Measurements from ENCODE around the gene PLA2G6. TPM values are rescaled to one million over a fixed set of nuclear protein-coding genes. Genes with fewer than 3 reads are reported as not detected.

The PLA2G6 gene
- total and polyA plus RNA-seq, 2 of the 8 experiments (the other 6 are each of a cell fraction or from before 2014, with no cell fraction given) = 13.2 to 21.0 TPM

DNA sequence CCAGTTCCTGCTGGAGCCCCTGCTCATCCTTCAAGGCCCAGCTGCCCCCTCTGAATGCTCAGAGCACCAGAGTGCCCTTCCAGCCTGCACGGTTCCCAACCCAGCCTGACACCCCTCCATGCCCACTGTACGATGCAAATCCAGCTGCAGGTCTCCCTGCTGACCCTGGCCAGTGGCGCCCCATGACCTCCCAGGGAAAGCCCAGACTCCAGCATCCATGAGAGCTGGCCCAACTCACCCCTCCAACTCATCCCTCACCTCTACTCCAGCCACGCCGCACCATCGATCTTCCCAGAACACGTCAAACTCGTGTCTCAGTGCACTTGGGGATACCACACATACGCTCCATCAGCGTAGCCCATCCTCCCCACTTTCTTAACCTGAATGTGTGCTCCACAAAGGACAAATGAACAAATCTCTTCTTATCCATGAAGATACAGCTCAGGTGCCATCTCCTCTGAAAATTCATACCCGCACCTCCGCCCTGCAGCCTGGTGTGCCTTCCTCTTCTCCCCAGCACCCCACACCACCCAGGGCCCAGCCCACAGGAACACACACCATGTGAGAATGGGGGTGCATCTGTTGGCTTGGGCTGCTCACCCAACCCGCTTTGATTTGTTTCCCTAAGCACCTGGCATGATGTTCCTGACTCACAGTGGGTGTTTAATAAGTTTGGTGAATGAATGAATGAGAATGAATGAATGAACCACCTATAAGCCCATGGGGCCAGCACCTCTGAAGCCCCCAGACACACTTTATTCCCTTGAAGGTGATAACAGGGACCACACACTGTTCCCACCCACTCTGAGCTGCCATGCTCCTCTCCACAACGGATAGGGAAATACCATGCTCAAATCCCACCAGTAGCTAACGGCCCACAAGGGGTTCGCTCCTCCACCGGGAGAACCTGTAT is 6.2 kb downstream of the PLA2G6 start:
- peak overlapping the region; percentile 75; the same call in 1 of the 2 replicates for H2BK12ac ChIP-seq (ENCODE audit: low read depth, low read length)
- H4K5ac ChIP-seq (ENCODE audit: insufficient read length, low read depth, low read length) = no peak overlapping the region
- H4K8ac ChIP-seq (ENCODE audit: extremely low read depth, insufficient read depth, low read length) = no peak overlapping the region; the same call in 1 of the 2 replicates
- 88% methylated on average over 17 of the region's 17 CpGs; no CpG with 5 or more reads in 1 of the 2 experiments for WGBS, 2 experiments (ENCODE audit: extremely low coverage in 1 of 2, insufficient coverage in 1 of 2, insufficient read length in 1 of 2, insufficient replicate concordance in 2 of 2, low coverage in 1 of 2, low lambda C conversion rate in 2 of 2, missing lambda C conversion rate in 1 of 2)
- no peaks in the 10 kb centered on the region for H4K20me1 ChIP-seq (replicated peaks in 1 of 2; ENCODE audit: control insufficient read depth in 1 of 2, insufficient read depth in 2 of 2, low read length in 2 of 2)
- no peak overlapping the region for H3K27ac ChIP-seq (ENCODE audit: low read depth, low read length)
- no peak overlapping the region for H3K4me3 ChIP-seq (ENCODE audit: extremely low read depth in 1 of 4, insufficient read depth in 2 of 4, low read depth in 3 of 4, low read length in 4 of 4)
- no peak for DNase-seq (ENCODE audit: low read depth in 1 of 2, low spot score in 2 of 2)
- ChIA-PET POLR2A (ENCODE audit: partially characterized antibody) (interaction anchor here (0.9 kb wide), 1 partner anchor 256 kb away, joined by 3 read pairs; no protein-coding TSS in a partner anchor), CTCF (ENCODE audit: partially characterized antibody) (interaction anchor here (0.7 to 3.9 kb wide), 11 partner anchors 9 to 123 kb away, joined by 3 to 24 read pairs (median 4); no protein-coding TSS in a partner anchor)
- no peak overlapping the region for H2AK5ac ChIP-seq (ENCODE audit: low read depth, low read length)
- no peaks in the 10 kb centered on the region for H3K23me2 ChIP-seq (ENCODE audit: low read depth, low read length)
- no peak overlapping the region for H3K56ac ChIP-seq (replicated peaks; ENCODE audit: insufficient read length, low read depth, low read length)
- 0 out of 2 replicates have a peak overlapping the region, but pooled peaks have one; percentile 18 for H2BK20ac ChIP-seq (ENCODE audit: low read length)
- no peak overlapping the region for H3K14ac ChIP-seq (ENCODE audit: insufficient read length)
- TF ChIP-seq NRF1 (IDR thresholded peaks at IDR 0.05; ENCODE audit: low read depth, low read length) = no peak
- no peak for TF ChIP-seq KDM1A (IDR thresholded peaks at IDR 0.05; ENCODE audit: borderline replicate concordance, low read length)
- no peak for TF ChIP-seq SRF (IDR thresholded peaks at IDR 0.05; ENCODE audit: low read depth, low read length)
- no peak for TF ChIP-seq EGR1 (IDR thresholded peaks at IDR 0.05; ENCODE audit: borderline replicate concordance, low read depth, low read length)
- no peak for TF ChIP-seq TCF12 (IDR thresholded peaks at IDR 0.05; ENCODE audit: low read depth, low read length)
- FAIRE-seq = no peak
- H2BK120ac ChIP-seq (replicated peaks; ENCODE audit: low read depth, low read length) = no peak overlapping the region
- no peaks in the 10 kb centered on the region for H3K27me3 ChIP-seq (replicated peaks in 1 of 4; ENCODE audit: control insufficient read depth in 3 of 4, extremely low read depth in 1 of 4, insufficient read depth in 3 of 4, low read length in 3 of 4)
- H3K79me1 ChIP-seq (ENCODE audit: low read depth, low read length) = no peaks in the 10 kb centered on the region
- no peak overlapping the region for H2BK15ac ChIP-seq (ENCODE audit: low read length)
- H4K91ac ChIP-seq (replicated peaks; ENCODE audit: insufficient read length, low read length) = no peak overlapping the region
- no peak overlapping the region; the same call in 1 of the 2 replicates for H3K18ac ChIP-seq (ENCODE audit: extremely low read depth, low read length)
- H3K9me3 ChIP-seq (ENCODE audit: insufficient read depth in 2 of 2, low read depth in 1 of 2, low read length in 1 of 2) = no peaks in the 10 kb centered on the region
- no peaks in the 10 kb centered on the region for H3K79me2 ChIP-seq (ENCODE audit: control insufficient read depth in 1 of 2, insufficient read depth in 2 of 2, low read length in 2 of 2)
- H2AFZ ChIP-seq (ENCODE audit: low read length) = no peak overlapping the region
- peak overlapping the region; percentile 66 for H2BK5ac ChIP-seq (ENCODE audit: low read depth, low read length)
- no peak overlapping the region for H3K23ac ChIP-seq (ENCODE audit: insufficient read length)
- H3K9ac ChIP-seq (replicated peaks in 1 of 4; ENCODE audit: extremely low read depth in 1 of 4, low read depth in 3 of 4, low read length in 3 of 4) = no peak overlapping the region
- H3K4ac ChIP-seq (replicated peaks; ENCODE audit: insufficient read length, low read depth, low read length) = no peak overlapping the region
- H3K4me2 ChIP-seq (ENCODE audit: insufficient read depth in 1 of 2, low read depth in 2 of 2, low read length in 2 of 2) = no peak overlapping the region
- no peaks in the 10 kb centered on the region for H3K36me3 ChIP-seq (ENCODE audit: control insufficient read depth in 2 of 4, insufficient read depth in 4 of 4, low read length in 3 of 4)
- H3K4me1 ChIP-seq (replicated peaks in 1 of 4; ENCODE audit: control insufficient read depth in 3 of 4, insufficient read depth in 4 of 4, low read length in 3 of 4) = peaks cover 0 to 10% (median 2%) of the 10 kb centered on the region in 4 experiments; a peak in 4 of 7 replicates
